ENCODE data around the gene EPS15. TPM values are rescaled to one million over a fixed set of nuclear protein-coding genes. Genes with fewer than 3 reads are reported as not detected.

The EPS15 gene
- total RNA-seq, 2 donors from 2014 or later = 40.3 to 55.8 TPM

DNA sequence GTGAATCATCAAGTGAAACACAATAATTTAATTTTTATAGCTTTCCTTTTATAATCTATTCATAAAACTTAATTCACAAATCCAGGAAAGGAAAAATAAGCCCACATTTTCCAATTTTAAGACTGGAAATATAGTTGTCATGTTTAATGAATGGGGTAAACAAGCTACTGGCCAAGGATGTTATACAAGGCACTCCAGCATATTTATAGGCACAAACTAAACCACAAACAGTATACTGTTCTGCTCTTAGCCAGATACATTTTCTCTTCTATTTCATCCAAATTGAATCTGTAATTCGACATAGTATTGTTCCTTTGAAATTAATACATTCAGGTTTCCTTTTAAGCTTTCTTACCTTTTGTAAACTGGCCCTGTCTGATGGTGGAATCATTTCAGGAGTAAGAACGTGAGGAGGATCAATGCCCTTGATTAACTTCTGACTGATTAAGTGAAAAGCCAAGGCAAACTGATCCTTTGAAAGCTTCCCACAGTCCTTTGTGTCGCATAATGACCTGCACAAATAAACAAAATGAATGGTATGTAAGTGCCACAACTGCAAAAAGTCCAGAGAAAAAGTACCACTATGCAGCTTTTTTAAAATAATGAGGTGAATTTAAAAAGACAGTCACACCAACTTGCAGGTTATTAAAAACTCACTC, 74.4 kb downstream of the EPS15 start:
- no peak overlapping the region for H3K9ac ChIP-seq (ENCODE audit: low read depth in 2 of 2, low read length in 2 of 2)
- H3K9me3 ChIP-seq = no peaks in the 10 kb centered on the region
- H3K4me3 ChIP-seq = no peak overlapping the region
- DNase-seq = no peak
- TF ChIP-seq CTCF (IDR thresholded peaks at IDR 0.05) = no peak
- intact Hi-C loops (cut with DNase I) = no loop called here
- H3K36me3 ChIP-seq = peaks cover 7% of the 10 kb centered on the region
- no peak overlapping the region for H3K27ac ChIP-seq
- no peaks in the 10 kb centered on the region for H3K27me3 ChIP-seq
- no peaks in the 10 kb centered on the region for H3K4me1 ChIP-seq

DNA sequence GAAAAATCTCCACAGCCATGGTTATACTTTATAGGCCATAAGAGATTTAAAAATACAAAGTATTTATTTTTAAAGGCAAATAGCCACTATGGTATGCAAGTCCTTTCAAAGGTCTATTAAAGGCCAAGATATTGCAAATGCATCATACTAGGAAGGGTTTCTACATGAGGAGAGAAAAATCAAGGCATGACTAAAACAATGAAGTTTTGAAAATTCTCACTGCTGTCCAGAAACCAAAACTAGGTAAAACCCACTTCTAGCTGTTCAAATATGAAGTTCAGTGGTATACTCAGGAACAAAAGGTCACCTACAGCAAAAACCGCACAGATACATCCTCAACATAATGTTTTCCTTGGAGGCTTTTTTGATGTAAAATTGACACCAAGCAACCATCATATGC, 75.0 kb downstream of the EPS15 start:
- H3K9me3 ChIP-seq = no peaks in the 10 kb centered on the region
- no peak overlapping the region for H3K9ac ChIP-seq (ENCODE audit: low read depth in 2 of 2, low read length in 2 of 2)
- no peaks in the 10 kb centered on the region for H3K4me1 ChIP-seq
- peaks cover 7% of the 10 kb centered on the region for H3K36me3 ChIP-seq
- no peak for DNase-seq
- no peak overlapping the region for H3K4me3 ChIP-seq
- intact Hi-C loops (cut with DNase I) = no loop called here
- TF ChIP-seq CTCF (IDR thresholded peaks at IDR 0.05) = no peak
- no peaks in the 10 kb centered on the region for H3K27me3 ChIP-seq
- H3K27ac ChIP-seq = no peak overlapping the region

DNA sequence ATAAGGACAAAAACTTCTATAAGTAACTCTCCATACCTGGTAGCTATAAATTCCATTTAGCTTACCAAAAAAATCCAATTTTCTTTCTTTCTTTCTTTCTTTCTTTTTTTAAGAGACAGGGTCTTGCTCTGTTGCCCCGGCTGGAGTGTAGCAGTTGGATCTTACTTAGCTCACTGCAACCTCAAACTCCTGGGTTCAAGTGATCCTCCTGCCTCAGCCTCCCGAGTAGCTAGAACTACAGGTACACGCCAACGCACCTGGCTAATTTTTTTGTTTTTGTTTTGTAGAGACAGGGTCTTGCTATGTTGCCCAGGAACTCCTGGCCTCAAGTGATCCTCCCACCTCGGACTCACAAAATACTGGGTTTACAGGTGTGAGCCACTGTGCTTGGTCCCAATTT, 75.5 kb downstream of the EPS15 start:
- no peaks in the 10 kb centered on the region for H3K4me1 ChIP-seq
- no peak overlapping the region for H3K27ac ChIP-seq
- H3K27me3 ChIP-seq = no peaks in the 10 kb centered on the region
- H3K36me3 ChIP-seq = peaks cover 7% of the 10 kb centered on the region
- no peak for DNase-seq
- H3K9me3 ChIP-seq = no peaks in the 10 kb centered on the region
- no peak overlapping the region for H3K9ac ChIP-seq (ENCODE audit: low read depth in 2 of 2, low read length in 2 of 2)
- intact Hi-C loops (cut with DNase I) = no loop called here
- no peak for TF ChIP-seq CTCF (IDR thresholded peaks at IDR 0.05)
- H3K4me3 ChIP-seq = no peak overlapping the region

DNA sequence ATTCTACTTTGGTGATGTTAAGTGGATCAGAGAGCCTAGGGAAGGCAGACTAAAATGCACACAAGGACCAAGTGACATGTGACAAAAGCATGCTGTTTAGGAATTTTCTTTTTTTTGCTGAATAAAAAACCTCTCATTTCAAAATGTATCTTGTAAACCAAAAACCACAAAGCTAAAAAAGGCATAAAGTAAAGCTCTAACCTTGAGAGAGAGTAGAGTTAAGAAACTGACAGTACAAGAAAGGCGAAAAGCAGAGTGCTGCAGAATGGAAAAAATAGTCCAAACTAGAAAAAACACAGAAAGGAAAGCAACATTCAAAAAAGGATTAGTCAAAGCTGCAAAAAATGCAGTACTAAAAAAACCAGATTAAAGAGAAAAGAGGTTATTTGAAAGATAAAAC, 76.5 kb downstream of the EPS15 start:
- intact Hi-C loops (cut with DNase I) = no loop called here
- H3K9me3 ChIP-seq = no peaks in the 10 kb centered on the region
- no peak overlapping the region for H3K27ac ChIP-seq
- no peaks in the 10 kb centered on the region for H3K27me3 ChIP-seq
- H3K36me3 ChIP-seq = peaks cover 7% of the 10 kb centered on the region
- no peak overlapping the region for H3K9ac ChIP-seq (ENCODE audit: low read depth in 2 of 2, low read length in 2 of 2)
- no peak overlapping the region for H3K4me3 ChIP-seq
- DNase-seq = no peak
- H3K4me1 ChIP-seq = no peaks in the 10 kb centered on the region
- no peak for TF ChIP-seq CTCF (IDR thresholded peaks at IDR 0.05)

- Histone ChIP-seq H3K27me3 (no peaks in the 10 kb centered on the region), H3K36me3 (peaks cover 7% of the 10 kb centered on the region), H3K4me3 (no peak overlapping the region), H3K4me1 (no peaks in the 10 kb centered on the region), H3K27ac (no peak overlapping the region), H3K9me3 (no peaks in the 10 kb centered on the region), H3K9ac (ENCODE audit: low read depth in 2 of 2, low read length in 2 of 2) (no peak overlapping the region)
- TF ChIP-seq CTCF (IDR thresholded peaks at IDR 0.05) = no peak
- intact Hi-C loops (cut with DNase I) = no loop called here
- DNase-seq = no peak
Observed at GRCh38 chr1:51442198-51442597, 76.9 kb downstream of the EPS15 start.
